GM19035 (cell line): ENCODE data around the gene SLC7A1.

ENCODE experiments used
- ATAC-seq: cut with Tn5 transposase; IDR thresholded peaks from one replicate; pipeline ENCODE4 v1.9.1; 2021; ENCODE audit not compliant: unreplicated experiment

The SLC7A1 gene

DNA sequence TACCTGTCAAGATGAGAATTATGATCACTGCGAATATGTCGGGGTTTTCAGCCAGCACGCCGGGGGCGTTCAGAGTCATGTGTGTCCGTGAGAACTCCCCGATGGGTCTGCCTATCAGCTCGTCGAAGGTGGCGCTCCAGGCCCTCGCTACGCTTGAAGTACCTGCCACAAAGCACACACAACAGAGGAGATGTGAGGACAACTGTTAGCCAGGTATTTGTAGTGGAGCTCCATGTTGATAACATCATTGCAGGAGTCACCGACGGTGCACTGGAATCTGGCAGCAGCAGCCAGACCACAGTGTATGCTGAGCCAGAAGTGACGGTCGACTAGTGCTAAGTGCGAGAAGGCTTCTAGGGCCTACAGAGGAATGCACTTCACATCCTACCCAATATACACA is 62.7 kb downstream of the SLC7A1 start:
- no peak for ATAC-seq

DNA sequence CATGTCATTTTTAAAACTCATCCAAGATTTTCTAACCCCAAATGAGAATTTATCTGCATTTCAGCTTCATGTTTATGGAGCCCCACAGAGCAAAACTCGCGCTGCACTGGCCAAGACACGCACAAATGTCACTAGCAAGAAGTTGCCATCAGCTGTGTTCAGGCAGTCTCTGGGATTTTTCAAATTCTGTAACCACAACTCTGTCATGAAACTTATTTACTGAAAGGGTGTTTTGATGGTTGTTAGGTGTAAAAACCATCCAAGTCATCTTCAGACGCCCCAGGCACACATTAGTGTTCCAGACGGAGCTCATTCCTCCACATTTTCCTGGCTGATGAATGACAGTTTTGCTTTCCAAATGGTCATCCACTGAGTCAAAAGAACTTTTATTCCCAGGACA is 63.4 kb downstream of the SLC7A1 start:
- no peak for ATAC-seq

DNA sequence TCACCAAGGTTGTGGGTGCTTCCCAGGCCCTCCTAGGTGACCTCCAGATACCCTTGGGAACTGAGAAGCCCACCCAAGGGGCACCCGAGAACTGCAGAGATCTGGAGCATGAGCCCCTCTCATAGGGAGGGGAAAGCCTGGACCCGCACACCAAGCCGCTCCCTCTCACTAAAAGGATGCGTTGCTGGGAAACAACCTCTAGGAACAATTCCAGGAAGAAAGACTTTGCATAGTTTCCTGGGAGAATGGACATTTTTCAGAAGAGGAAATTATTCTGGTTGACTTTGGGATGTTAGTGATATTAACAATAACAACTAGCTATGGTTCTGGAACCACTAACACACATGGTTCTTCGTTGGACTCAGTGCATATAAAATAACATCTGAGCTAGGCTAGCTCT is 64.6 kb downstream of the SLC7A1 start:
- no peak for ATAC-seq

DNA sequence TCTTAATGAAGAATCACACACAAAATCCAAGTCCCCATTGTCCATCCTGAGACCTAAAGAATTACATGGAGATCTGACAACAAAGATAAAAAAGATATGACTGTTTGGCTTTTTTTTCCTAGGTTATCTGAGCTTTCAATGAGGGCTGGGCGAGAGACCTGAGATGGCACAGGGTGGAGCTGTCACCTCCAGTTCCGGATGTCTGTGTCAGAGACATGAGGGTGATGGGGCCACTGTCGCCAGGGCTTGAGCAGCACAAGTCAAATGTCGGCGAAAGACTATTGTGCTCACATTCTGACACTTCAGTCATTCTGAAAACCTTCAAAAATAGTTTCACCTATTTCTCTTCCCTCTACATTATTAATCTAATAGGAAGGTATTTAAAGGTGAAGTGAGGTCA is 65.7 kb downstream of the SLC7A1 start:
- no peak for ATAC-seq

DNA sequence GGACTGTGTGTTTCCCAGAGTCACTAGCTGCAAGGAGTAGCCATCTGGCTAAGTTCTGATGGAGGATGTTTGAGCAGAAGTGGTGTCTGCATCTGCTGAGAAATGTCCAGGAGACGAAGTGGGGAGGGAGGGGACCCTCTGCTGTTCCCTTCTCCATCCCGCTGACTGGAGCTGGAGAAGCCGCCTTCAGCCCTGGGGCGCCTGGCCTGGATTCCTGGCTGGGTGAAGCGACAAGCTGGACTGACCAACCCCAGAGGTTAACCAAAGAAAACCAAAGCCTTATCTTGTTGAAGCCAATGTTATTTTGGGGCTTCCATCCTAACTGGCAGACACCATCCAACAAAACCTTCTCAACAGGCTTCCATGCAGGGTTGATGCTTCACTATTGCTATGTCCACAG is 67.6 kb downstream of the SLC7A1 start:
- ATAC-seq, result no peak

DNA sequence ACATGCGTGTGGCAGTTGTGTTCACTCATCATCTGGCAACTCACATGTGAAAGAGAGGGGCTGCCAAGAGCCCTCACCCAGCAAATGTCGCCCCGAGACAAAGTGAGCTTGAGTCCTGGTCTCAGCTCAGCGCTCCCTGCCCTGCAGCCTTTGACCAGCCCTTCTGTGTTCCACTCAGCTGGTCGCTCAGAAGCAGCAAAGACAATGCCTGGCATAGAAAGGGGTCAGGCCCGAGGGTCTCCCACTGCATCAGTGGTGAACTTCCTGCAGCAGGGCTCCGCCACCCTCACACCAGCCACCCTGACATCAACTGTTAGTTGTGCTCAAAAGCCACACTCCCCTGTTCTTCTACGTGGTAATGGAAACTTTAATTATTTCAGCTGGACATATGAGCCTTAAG is 68.0 kb downstream of the SLC7A1 start:
- ATAC-seq, result no peak

DNA sequence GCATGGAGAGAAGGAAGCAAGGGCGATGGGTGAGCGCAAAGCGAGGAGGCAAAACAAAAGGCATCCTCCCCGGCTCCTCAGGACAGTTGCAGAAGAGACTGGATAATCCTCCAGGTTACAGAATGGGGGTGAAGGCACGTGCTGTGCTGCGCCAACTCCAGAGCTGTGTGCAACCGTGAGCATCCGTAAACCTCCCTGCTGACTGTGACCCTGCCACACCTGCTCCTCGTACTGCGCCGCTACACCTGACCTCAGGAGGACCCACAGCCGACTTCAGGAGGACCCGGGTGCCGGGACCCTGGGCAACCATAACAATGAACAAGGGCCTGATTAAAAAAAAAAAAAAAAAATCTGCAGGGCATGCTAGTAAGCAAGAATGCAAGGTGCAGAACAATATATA is 68.7 kb downstream of the SLC7A1 start:
- ATAC-seq, result no peak

DNA sequence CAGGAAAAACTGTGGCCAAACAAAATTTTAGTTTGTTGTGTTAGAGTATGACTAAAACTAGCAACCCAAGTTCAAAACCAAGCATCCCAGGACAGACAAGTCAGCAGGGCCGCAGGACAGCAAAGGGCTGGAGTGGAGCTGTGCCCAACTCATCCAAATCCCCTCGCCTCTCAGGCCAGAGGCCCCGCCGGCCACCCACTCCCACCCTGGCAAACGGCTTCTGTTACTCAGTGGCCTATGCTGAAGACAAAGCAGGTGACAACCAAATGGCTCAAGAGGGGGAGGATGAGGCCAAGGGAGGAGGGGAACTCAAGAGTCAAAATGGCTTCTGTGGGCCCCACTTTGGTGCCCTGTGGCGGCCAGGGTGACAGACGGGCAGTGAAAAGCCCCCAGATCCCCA is 69.7 kb downstream of the SLC7A1 start:
- no peak for ATAC-seq

DNA sequence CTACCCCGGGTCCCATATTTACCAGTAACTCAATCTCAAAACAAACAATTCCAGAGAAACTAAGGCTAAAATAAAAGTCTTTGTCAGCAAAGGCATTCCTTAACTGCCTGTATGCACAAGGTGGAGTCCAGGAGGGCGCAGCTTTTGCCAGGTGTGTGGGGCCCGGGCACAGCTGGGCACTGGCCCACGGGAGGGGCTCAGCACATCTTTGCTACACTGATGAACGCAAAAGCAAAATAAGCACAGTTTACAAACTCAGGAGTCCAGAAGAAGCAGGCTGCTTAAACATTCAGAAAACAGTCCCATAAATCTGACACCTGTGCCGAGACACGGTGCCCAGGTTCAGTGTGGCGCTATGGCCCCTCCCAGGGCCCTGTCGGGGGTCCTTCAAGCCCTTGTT is 70.8 kb downstream of the SLC7A1 start:
- ATAC-seq, result no peak

DNA sequence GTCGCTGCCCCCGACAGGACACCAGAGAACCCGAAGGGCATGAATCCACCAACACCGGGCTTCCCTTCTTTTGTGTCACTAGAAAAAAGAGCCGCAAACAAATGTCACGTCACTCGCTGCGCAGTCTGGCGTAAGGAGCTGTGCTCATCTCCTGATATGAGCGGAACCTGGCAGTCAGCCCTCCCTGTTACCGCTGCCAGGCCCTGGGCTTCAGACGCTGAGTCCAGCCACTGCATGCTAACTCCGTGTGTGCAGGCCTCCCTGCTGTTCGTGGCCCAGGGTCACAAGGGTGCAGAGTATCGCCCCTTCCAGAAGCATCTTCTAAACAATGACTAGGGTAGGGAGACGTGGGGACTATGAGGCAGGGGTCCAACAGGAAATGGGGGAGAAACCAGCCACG is 71.3 kb downstream of the SLC7A1 start:
- no peak for ATAC-seq

DNA sequence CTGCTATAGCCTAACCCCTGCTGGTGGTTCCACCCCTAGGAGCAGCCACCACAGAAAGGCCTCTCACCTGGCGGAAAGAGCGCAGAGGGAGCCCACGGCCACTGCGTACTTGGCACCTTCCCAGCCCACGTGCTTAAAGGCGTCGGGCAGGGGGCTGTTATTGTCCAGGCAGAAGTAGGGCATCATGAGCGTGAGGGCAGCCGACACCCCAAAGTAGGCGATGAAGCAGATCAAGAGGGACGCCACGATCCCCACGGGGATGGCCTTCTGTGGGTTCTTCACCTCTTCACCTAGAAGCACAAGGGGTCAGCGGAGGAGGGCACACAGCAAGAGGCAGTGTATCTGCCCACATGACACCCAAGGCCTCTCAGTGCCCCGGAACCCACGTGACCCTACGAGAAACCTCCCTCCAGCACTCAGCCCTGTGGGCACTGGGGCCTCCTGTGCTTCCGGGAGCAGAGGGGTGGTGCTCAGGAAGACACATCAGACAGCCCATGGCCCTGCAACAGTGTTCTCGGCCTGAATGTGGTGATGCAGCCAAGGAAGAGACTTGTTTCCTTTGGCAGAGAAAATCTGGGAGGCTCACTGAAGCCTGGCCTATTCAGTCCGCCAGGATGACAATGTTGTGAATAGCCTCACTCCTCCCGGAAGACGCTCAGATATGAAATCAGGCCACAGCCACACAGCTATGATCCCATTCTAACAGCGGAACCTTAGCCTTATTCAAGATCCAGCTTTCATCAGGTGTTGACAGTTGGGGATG is 72.1 kb downstream of the SLC7A1 start:
- no peak for ATAC-seq

DNA sequence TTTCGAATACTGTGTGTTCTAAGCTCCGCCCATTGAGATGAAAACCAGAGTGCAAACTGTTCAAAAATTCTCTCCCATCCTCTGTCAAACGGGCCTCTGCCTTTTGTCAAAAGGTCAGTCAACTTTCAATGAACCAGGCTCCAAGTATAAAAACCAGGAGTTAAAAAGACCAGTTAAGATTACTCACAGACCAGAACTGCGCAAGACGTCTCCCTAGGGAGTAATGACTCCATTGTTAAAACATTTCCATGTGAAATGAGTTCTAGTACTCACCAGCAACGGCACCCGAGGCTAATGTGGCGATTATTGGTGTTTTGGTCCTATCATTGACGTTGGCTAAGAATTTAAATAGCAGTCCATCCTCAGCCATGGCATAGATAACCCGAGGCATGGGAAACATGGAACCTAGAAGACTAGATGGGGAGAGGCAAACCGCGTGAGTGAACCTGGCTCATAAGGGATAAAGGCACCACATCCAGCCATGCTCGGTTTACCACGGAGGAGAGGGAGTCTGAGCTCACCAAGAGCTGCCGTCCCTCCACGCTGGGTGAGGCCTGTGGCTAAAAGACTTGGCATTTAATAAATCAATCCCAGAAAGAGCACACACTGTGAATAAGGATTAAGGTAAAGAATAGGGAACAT is 73.3 kb downstream of the SLC7A1 start:
- no peak for ATAC-seq

DNA sequence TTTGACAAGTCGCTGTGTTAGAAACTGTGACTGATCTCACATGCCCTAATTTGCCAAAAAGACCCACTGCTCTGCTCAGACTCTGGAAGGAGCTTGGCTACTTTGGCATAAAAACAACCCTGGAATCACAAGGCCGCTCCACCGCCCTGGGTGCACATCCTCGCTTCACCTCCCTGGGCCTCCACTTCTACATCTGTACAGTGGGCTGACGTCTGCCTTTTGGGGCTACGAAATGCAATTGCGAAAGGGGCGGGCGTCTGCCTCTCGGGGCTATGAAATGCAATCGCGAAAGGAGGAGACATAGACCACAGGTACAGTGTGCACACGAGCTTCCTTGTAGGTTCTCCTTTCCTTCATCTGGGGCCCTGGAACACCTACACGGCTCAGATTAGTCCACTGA is 74.2 kb downstream of the SLC7A1 start:
- no peak for ATAC-seq

DNA sequence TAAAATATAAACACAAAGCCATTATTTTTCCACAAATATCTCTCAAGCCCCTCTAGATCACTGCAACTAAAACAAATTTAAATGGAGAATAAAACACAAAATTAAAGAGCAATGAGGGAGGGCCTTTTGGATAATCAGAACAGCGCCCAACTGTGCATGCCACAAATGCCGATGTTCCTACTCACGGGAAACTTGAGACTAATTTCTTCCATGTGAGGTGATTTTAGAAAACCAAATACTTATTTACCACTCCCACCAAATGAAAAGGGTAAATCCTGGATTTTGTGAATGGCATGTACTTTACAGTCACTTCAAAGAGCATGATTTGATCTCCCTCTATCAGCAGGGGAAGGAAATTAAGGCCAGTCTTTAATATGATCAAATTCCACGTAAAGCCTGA is 74.8 kb downstream of the SLC7A1 start:
- ATAC-seq, result no peak

DNA sequence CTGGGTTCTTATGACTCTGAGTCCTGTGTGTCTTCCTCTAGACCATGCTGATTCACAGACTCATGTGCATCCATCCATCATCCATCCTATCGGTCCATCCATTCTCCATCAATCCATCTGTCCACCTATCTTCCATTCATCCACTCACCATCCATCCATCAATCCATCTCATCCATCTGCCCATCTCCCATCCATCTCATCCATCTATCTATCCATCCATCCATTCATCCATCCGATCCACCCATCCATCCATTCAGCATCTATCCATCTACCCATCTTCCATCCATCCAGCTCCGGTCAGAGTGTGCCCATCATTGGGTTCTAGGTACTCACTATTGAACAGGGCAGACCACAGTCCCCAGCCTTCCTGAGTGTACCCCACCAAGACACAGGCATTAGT is 75.6 kb downstream of the SLC7A1 start:
- no peak for ATAC-seq

DNA sequence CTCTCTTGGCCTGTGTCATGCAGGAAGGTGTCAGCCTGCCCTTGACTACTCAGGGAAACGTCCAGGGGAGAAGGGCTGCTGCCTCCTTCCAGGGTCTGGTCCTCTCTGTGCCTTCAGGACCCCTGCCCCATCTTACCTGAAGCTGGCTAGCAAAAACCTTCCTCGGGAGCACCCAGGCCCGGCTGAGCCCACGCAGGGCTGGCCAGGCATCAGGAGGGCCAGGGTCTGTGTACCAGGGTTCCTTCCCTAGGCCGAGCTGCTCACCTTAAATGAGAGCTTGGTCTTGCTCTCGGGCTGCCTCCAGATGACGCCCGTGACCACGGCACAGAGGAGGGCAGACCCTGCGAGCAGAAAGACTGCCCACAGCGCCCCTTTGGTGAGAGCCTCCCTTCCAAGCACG is 78.6 kb downstream of the SLC7A1 start:
- ATAC-seq, result no peak

DNA sequence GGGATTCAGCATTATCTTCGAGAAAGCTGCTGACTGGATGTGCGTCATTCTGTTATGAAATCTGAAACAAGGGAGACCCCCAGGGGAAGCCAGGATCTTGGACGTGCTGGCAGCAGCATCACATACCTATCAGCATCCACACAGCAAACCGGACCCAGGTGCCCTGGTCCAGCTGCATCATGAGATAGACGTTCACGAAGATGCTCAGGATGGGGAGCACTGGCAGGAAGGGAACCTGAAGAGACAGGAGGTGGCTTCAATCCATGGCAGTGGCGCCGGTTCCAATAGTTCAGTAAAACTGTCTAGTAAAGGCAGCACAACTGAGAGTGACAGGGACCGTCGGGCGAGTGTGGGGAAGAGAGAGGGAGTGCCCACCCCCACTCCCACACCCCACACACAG is 79.5 kb downstream of the SLC7A1 start:
- ATAC-seq, result no peak

DNA sequence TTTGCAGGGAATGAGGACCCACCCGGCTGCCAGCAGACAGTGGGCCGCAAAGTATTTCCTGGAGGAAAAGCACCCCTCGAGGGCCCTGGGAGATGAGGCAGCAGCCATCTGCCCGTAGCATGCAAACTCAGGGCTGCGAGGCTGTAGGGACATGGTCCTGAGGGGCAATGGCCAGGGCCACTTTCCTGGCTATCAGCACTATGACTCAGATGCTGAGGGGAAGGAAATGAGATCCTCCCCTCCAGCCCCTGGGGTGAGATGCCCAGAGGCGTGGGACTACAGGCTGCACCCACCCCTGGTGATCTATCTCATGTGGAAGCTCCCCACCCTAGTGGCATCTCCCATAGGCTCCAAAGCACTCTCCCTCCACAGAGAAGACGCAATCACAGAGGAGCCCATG is 80.1 kb downstream of the SLC7A1 start:
- no peak for ATAC-seq

DNA sequence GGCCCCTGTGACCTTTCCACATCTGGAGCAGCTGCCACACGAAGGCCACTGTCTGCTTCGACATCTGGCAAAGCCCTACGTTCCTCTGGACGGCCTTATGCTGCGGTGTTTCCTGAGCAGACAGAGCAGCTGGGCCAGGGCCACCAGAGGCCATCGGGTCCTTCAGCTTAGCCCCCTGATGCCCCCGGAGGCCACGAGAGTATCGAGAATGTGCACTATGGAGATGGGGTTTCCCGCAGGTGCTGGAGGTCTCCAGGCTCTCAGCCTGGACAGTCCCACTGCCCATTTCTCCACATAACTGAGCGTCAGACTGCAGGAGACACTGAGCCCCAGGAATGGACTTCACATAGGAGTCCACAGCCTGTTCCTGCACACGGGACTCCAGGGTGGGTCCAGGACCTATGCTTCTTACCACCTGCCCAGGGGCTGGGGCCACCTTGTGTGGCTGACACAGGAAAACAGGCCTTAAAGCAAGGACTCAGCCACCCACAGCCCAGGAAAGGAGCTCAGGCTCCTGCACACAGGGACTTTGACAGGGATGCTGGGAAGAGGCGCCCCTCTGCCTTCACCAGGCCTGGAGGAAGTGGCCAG is 80.7 kb downstream of the SLC7A1 start:
- ATAC-seq, result no peak

DNA sequence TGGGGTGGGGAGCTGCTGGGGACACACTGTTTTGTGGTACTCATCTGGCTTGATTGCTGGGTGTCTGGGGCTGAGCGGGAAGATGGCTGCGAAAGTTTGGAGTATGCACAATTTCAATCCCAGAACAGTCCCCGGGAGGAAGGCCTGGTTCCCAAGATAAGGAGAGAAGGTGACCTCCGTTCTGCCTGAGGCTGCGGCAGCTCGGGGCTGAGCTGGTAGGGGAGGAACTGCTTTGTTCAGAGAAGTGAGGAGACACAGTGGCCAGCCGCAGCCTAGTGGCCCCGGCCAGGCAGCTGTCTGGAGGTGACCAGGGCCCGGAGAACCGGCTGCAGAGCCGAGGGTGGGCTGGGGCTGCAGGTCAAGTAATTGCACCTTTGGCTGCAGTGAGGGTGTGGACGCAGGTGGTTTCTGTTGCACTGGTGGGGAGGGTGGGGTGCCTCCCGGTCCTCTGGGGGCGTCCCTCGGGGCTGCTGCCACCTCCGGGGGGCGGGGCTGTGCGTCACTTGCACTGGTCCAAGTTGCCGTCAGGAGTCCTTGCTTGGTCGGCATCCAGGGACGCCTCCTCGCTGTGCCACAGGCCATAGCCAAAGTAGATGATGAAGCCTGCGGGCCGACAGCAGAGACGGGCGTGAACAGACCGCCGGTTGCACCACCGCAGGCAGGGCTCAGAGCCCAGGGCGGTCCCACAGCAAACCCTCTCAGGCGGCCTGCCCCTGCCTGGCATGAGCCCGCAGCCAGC is 81.3 kb downstream of the SLC7A1 start:
- ATAC-seq, result no peak

DNA sequence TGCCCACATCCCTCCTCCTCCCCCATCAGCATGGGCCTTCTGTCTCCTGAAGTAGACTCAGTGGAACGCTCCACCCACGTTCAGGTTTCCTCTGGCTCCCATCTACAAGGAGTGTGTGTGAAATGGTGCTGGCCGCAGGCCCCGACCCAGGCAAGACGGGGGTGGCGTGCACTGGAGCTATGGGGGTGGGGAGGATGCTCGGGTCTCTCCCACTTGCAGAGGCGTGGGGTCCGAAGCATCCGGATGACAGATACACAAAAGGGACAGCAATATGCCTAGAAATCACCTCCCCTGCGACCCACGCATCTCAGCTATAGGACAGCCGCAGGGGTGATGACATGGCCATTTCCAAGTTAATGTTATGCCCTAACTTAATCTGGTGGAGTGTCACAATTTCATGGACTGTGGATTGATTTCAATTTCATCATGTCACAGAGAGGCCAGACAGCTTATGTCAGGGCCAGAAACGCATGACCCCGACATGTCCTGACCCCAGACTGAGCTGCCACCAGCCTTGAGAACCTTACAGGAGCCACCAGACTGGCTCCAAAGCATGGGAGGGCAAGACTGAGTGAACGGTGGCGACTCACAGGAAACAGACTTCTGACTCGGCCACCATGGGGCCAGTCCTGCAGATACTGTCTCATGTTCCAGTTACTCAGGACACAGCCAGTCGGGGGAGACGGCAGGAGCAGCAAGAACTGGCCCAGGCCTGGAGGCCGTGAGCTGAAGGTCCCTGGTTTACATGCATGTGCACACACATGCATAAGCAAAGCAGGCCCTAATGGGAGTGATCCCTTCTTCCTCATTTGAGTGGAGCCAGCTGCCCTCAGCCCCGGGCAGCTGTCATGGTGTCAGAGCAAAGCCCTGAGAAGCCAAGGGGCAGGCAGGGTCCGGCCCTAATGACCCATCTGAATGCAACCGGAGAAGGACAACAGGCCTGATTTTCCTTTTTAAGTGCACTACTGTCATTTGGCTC is 82.2 kb downstream of the SLC7A1 start:
- ATAC-seq, result no peak
